ENCODE results near the gene GALNT16. TPM values are rescaled to one million over a fixed set of nuclear protein-coding genes. Genes with fewer than 3 reads are reported as not detected.

The GALNT16 gene
- total and polyA plus RNA-seq, 2 of the 8 experiments (the other 6 are each of a cell fraction or from before 2014, with no cell fraction given) = 5.4 to 6.3 TPM

DNA sequence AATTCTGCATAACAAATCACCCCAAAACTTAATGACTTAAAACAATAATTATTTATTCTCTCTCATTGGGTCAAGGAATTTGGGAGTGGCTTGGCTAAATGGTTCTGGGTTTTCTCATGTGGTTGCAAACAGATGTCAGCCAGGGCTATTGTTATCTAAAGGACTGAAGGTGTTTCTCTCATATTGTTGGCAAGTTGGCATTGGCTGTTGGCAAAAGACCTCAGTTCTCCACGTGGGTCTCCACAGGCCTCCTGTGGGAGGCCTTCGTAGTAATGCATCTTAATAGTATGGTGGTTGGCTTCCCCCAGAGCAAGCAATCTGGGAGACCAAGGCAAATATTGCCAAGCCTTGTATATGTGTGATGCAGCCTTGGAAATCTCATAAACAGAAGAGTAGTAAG is 14.4 kb downstream of the GALNT16 start:
- 69% methylated on average over 2 of the region's 2 CpGs; no CpG with 5 or more reads in 1 of the 2 experiments for WGBS, 2 experiments (ENCODE audit: extremely low coverage in 1 of 2, insufficient coverage in 1 of 2, insufficient read length in 1 of 2, insufficient replicate concordance in 2 of 2, low coverage in 1 of 2, low lambda C conversion rate in 2 of 2, missing lambda C conversion rate in 1 of 2)
- Histone ChIP-seq H3K56ac (replicated peaks; ENCODE audit: insufficient read length, low read depth, low read length) (no peak overlapping the region), H4K20me1 (replicated peaks in 1 of 2; ENCODE audit: control insufficient read depth in 1 of 2, insufficient read depth in 2 of 2, low read length in 2 of 2) (peaks cover 0 to 4% of the 10 kb centered on the region in 2 experiments), H3K18ac (ENCODE audit: extremely low read depth, low read length) (no peak overlapping the region), H3K4ac (replicated peaks; ENCODE audit: insufficient read length, low read depth, low read length) (no peak overlapping the region), H3K4me2 (ENCODE audit: insufficient read depth in 1 of 2, low read depth in 2 of 2, low read length in 2 of 2) (no peak overlapping the region), H4K5ac (ENCODE audit: insufficient read length, low read depth, low read length) (no peak overlapping the region), H3K79me2 (ENCODE audit: control insufficient read depth in 1 of 2, insufficient read depth in 2 of 2, low read length in 2 of 2) (no peaks in the 10 kb centered on the region), H2BK15ac (ENCODE audit: low read length) (no peak overlapping the region), H3K23ac (ENCODE audit: insufficient read length) (no peak overlapping the region), H3K9ac (replicated peaks in 1 of 4; ENCODE audit: extremely low read depth in 1 of 4, low read depth in 3 of 4, low read length in 3 of 4) (no peak overlapping the region), H3K36me3 (ENCODE audit: control insufficient read depth in 2 of 4, insufficient read depth in 4 of 4, low read length in 3 of 4) (no peaks in the 10 kb centered on the region; a peak in 1 of 8 replicates), H3K4me3 (ENCODE audit: extremely low read depth in 1 of 4, insufficient read depth in 2 of 4, low read depth in 3 of 4, low read length in 4 of 4) (no peak overlapping the region), H3K23me2 (ENCODE audit: low read depth, low read length) (peaks cover 5% of the 10 kb centered on the region; the same call in 1 of the 2 replicates), H2BK120ac (replicated peaks; ENCODE audit: low read depth, low read length) (no peak overlapping the region), H3K4me1 (replicated peaks in 1 of 4; ENCODE audit: control insufficient read depth in 3 of 4, insufficient read depth in 4 of 4, low read length in 3 of 4) (peaks cover 0 to 5% (median 0%) of the 10 kb centered on the region in 4 experiments; a peak in 2 of 7 replicates), H2BK20ac (ENCODE audit: low read length) (no peak overlapping the region), H3K79me1 (ENCODE audit: low read depth, low read length) (no peaks in the 10 kb centered on the region; the same call in 1 of the 2 replicates), H2BK12ac (ENCODE audit: low read depth, low read length) (no peak overlapping the region), H2AFZ (ENCODE audit: low read length) (no peak overlapping the region), H4K8ac (ENCODE audit: extremely low read depth, insufficient read depth, low read length) (no peak overlapping the region), H2AK5ac (ENCODE audit: low read depth, low read length) (no peak overlapping the region), H3K27me3 (replicated peaks in 1 of 4; ENCODE audit: control insufficient read depth in 3 of 4, extremely low read depth in 1 of 4, insufficient read depth in 3 of 4, low read length in 3 of 4) (peaks cover 0 to 2% (median 0%) of the 10 kb centered on the region in 4 experiments; a peak in 1 of 7 replicates), H3K27ac (ENCODE audit: low read depth, low read length) (no peak overlapping the region), H3K9me3 (ENCODE audit: insufficient read depth in 2 of 2, low read depth in 1 of 2, low read length in 1 of 2) (no peaks in the 10 kb centered on the region), H2BK5ac (ENCODE audit: low read depth, low read length) (no peak overlapping the region), H4K91ac (replicated peaks; ENCODE audit: insufficient read length, low read length) (no peak overlapping the region), H3K14ac (ENCODE audit: insufficient read length) (no peak overlapping the region)
- CTCF ChIA-PET (ENCODE audit: partially characterized antibody) = interaction anchor here (1.3 to 2.1 kb wide), 6 partner anchors 12 to 89 kb away, joined by 3 to 7 read pairs (median 6); partner anchors contain the start of gene GALNT16
- no peak for DNase-seq (ENCODE audit: low read depth in 1 of 2, low spot score in 2 of 2)
- TF ChIP-seq KDM5A (IDR thresholded peaks at IDR 0.05; ENCODE audit: low read length) (no peak), POLR2A (IDR thresholded peaks at IDR 0.05; ENCODE audit: control extremely low read depth in 1 of 2, low read depth in 2 of 2, low read length in 2 of 2) (no peak), NANOG (IDR thresholded peaks at IDR 0.05; ENCODE audit: insufficient read depth, low read depth, low read length, poor library complexity, severe bottlenecking) (no peak), SAP30 (IDR thresholded peaks at IDR 0.05; ENCODE audit: insufficient read depth, insufficient replicate concordance, low read length) (no peak), SP1 (IDR thresholded peaks at IDR 0.05; ENCODE audit: low read depth, low read length) (no peak), CBX8 (IDR thresholded peaks at IDR 0.05; ENCODE audit: borderline replicate concordance, low read depth, low read length) (no peak), SP2 (IDR thresholded peaks at IDR 0.05; ENCODE audit: low read length) (no peak), POU5F1 (IDR thresholded peaks at IDR 0.05; ENCODE audit: low read depth, low read length) (no peak), ZNF274 (IDR thresholded peaks at IDR 0.05; ENCODE audit: borderline replicate concordance, extremely low read depth, low read length) (no peak), CHD1 (IDR thresholded peaks at IDR 0.05; ENCODE audit: low read depth, low read length) (no peak), GABPA (IDR thresholded peaks at IDR 0.05; ENCODE audit: borderline replicate concordance, insufficient read depth, low read length) (no peak), CTBP2 (IDR thresholded peaks at IDR 0.05; ENCODE audit: borderline replicate concordance, insufficient read depth, insufficient read length, low read length) (no peak)
- TF ChIP-seq, protein P1, sequence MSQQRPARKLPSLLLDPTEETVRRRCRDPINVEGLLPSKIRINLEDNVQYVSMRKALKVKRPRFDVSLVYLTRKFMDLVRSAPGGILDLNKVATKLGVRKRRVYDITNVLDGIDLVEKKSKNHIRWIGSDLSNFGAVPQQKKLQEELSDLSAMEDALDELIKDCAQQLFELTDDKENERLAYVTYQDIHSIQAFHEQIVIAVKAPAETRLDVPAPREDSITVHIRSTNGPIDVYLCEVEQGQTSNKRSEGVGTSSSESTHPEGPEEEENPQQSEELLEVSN (IDR thresholded peaks at IDR 0.05) = no peak
- POLR2A ChIA-PET (ENCODE audit: partially characterized antibody) = interaction anchor here (1.3 to 2.0 kb wide), 2 partner anchors 12 to 23 kb away, joined by 3 to 8 read pairs; no protein-coding TSS in a partner anchor
- FAIRE-seq = no peak

All from H1 (cell line).